HG03108 (cell line): Measurements from ENCODE around the gene SAE1.
A peak's percentile ranks its signal among the peaks of the same experiment; 100 is the strongest.

Experiments used
- ATAC-seq: cut with Tn5 transposase; IDR thresholded peaks from one replicate; pipeline ENCODE4 v1.9.1; 2021; ENCODE audit warnings: moderate library complexity; ENCODE audit not compliant: unreplicated experiment

SAE1 gene

GRCh38 chr19:47105874-47106273, 24.8 kb upstream of the SAE1 start:
- ATAC-seq = no peak

GRCh38 chr19:47106821-47107201, 23.8 kb upstream of the SAE1 start:
- ATAC-seq = no peak

GRCh38 chr19:47107202-47107952, 23.3 kb upstream of the SAE1 start:
- no peak for ATAC-seq

- ATAC-seq = no peak
These were observed 22.5 kb upstream of the SAE1 start for GRCh38 chr19:47107953-47108746.

GRCh38 chr19:47109177-47109540, 21.5 kb upstream of the SAE1 start:
- no peak for ATAC-seq

GRCh38 chr19:47109541-47110375, 20.9 kb upstream of the SAE1 start:
- no peak for ATAC-seq

- ATAC-seq = no peak
These were observed 20.1 kb upstream of the SAE1 start for GRCh38 chr19:47110521-47111005.

GRCh38 chr19:47111006-47111621, 19.5 kb upstream of the SAE1 start:
- no peak for ATAC-seq

- ATAC-seq = no peak
These were observed 18.9 kb upstream of the SAE1 start for GRCh38 chr19:47111682-47112165.

- peak; percentile 11 for ATAC-seq
These were observed 18.3 kb upstream of the SAE1 start for GRCh38 chr19:47112166-47112996.

- peak; percentile 75 for ATAC-seq
These were observed 17.4 kb upstream of the SAE1 start, which contains the start of gene ZC3H4 for GRCh38 chr19:47112997-47113849. Gene ZC3H4 (minus strand): TSS chr19:47113776. CDS start chr19:47112584, 1,192 bp downstream.

GRCh38 chr19:47113850-47114651, 16.6 kb upstream of the SAE1 start:
- no peak for ATAC-seq

- no peak for ATAC-seq
These were observed 10.1 kb upstream of the SAE1 start for GRCh38 chr19:47120470-47121067.

- ATAC-seq = no peak
These were observed 8.0 kb upstream of the SAE1 start for GRCh38 chr19:47122359-47123335.

- ATAC-seq = no peak
These were observed 7.2 kb upstream of the SAE1 start for GRCh38 chr19:47123406-47123805.

GRCh38 chr19:47124937-47125668, 5.5 kb upstream of the SAE1 start:
- no peak for ATAC-seq
